ENCODE data around the gene MAMDC4. TPM values are rescaled to one million over a fixed set of nuclear protein-coding genes. Genes with fewer than 3 reads are reported as not detected.
A peak's percentile ranks its signal among the peaks of the same experiment; 100 is the strongest.
"Not testable (repeated sequence)": the region's sequence is repeated elsewhere in the genome, so short reads cannot be mapped to it uniquely, and the experiment has no call there.

The MAMDC4 gene
- total RNA-seq: 8.1 TPM
- 5.8 TPM for polyA plus RNA-seq (ENCODE audit: insufficient read depth, low read depth, low replicate concordance)
- long read RNA-seq, donor 1: 0 reads
- long read RNA-seq, donor 2, partial matches to known transcripts: 173 of 524 reads
- long read RNA-seq, donor 2, other reads (novel, unspliced or antisense): 351 of 524 reads
- long read RNA-seq, donor 3, partial matches to known transcripts: 247 of 834 reads
- long read RNA-seq, donor 3, other reads (novel, unspliced or antisense): 587 of 834 reads
- long read RNA-seq, donor 4, partial matches to known transcripts: 567 of 567 reads
- long read RNA-seq, donor 4, other reads (novel, unspliced or antisense): 0 of 567 reads
- long read RNA-seq, donor 5: 0 reads
- long read RNA-seq, donor 6, partial matches to known transcripts: 395 of 1,385 reads
- long read RNA-seq, donor 6, other reads (novel, unspliced or antisense): 990 of 1,385 reads
- long read RNA-seq, donor 7, partial matches to known transcripts: 10 of 16 reads
- long read RNA-seq, donor 7, other reads (novel, unspliced or antisense): 6 of 16 reads
- long read RNA-seq, donor 8, partial matches to known transcripts: 173 of 631 reads
- long read RNA-seq, donor 8, other reads (novel, unspliced or antisense): 458 of 631 reads
- long read RNA-seq, donor 9: 0 reads
- long read RNA-seq, donor 10, partial matches to known transcripts: 266 of 834 reads
- long read RNA-seq, donor 10, other reads (novel, unspliced or antisense): 568 of 834 reads

DNA sequence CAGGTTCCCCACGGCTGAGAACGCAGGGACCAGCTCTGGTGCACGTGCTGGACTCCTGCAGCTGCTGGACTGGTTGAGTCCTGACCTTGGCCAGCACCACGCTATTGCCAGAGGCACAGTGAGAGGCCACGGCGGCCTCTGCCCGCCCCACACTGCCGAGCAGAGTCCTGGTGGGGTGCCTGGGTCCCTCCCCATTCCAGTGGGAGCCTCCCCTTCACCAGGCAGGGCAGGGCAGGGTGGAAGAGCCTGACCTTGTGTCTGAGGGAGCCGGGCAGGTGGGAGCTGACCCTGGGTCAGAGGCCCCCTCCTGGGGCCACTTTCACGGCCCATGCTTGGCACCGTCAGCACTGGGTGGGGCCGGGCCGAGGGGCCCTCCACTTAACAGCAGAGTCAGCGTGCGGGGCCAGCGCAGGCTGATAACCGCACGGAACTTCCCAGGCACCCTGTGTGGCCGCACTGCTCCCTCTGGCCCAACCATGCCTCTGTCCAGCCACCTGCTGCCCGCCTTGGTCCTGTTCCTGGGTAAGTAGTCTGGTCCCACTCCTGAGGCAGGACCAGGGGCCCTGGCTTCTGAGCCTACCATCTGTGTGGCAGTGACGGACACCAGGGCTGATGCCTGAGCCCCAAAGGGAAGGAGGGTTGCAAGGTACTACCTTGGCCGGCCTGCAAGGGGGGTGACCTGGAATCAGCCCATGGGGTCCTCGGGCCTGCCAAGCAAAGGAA is at the start of gene MAMDC4:
MAMDC4 (plus strand) TSS at position 406 of the 723 bp plus-strand sequence; CDS start at position 477, 71 bp downstream.
- no peak within 1 kb of the TSS for H3K4me3 ChIP-seq (ENCODE audit: low read length in 3 of 3)
- no peaks in the 10 kb centered on the region for H3K36me3 ChIP-seq (ENCODE audit: control insufficient read depth in 2 of 3, insufficient read depth in 3 of 3, low read length in 3 of 3)
- no peaks in the 10 kb centered on the region for H3K9me3 ChIP-seq (ENCODE audit: control insufficient read depth in 2 of 3, insufficient read depth in 1 of 3, low read length in 3 of 3)
- intact Hi-C loops (cut with DNase I): no loop called here
- FAIRE-seq: no peak
- TF ChIP-seq, protein P1, sequence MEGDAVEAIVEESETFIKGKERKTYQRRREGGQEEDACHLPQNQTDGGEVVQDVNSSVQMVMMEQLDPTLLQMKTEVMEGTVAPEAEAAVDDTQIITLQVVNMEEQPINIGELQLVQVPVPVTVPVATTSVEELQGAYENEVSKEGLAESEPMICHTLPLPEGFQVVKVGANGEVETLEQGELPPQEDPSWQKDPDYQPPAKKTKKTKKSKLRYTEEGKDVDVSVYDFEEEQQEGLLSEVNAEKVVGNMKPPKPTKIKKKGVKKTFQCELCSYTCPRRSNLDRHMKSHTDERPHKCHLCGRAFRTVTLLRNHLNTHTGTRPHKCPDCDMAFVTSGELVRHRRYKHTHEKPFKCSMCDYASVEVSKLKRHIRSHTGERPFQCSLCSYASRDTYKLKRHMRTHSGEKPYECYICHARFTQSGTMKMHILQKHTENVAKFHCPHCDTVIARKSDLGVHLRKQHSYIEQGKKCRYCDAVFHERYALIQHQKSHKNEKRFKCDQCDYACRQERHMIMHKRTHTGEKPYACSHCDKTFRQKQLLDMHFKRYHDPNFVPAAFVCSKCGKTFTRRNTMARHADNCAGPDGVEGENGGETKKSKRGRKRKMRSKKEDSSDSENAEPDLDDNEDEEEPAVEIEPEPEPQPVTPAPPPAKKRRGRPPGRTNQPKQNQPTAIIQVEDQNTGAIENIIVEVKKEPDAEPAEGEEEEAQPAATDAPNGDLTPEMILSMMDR (IDR thresholded peaks at IDR 0.05; ENCODE audit: borderline replicate concordance, extremely low read depth, insufficient read depth): no peak
- H3K27ac ChIP-seq (ENCODE audit: low read depth in 2 of 2, low read length in 2 of 2): no peak within 1 kb of the TSS
- DNase-seq: peak in 3 of 5 donors; percentile 8 to 75 (median 48)
- H3K27me3 ChIP-seq (ENCODE audit: control insufficient read depth, insufficient read depth, low read length): no peaks in the 10 kb centered on the region
- no peak within 1 kb of the TSS for H3K9ac ChIP-seq (ENCODE audit: low read length in 3 of 3)
- H3K4me1 ChIP-seq (ENCODE audit: control insufficient read depth in 2 of 3, insufficient read depth in 2 of 3, low read depth in 1 of 3, low read length in 3 of 3): peaks cover 0 to 30% (median 3%) of the 10 kb centered on the region in 3 donors

DNA sequence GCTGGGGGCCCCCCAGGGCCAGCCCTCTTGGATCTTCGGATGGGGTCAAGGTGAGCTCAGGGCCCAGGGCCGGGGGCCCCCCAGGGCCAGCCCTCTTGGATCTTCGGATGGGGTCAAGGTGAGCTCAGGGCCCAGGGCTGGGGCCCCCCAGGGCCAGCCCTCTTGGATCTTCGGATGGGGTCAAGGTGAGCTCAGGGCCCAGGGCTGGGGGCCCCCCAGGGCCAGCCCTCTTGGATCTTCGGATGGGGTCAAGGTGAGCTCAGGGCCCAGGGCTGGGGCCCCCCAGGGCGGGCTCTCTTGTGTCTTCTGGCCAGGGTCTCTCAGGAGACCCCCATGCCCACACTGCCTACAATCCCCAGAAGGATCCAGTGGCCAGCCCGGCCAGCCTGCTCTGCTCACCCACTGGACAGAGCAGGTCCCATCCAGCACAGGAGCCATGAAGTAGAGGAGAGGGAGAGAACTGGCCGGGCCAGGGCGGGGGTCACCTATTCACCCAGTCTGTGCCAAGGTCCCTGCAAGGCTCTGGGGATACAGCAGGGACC is 49.1 kb upstream of the MAMDC4 start:
- not testable (repeated sequence) for FAIRE-seq; H3K27me3 ChIP-seq (ENCODE audit: control insufficient read depth, insufficient read depth, low read length)

DNA sequence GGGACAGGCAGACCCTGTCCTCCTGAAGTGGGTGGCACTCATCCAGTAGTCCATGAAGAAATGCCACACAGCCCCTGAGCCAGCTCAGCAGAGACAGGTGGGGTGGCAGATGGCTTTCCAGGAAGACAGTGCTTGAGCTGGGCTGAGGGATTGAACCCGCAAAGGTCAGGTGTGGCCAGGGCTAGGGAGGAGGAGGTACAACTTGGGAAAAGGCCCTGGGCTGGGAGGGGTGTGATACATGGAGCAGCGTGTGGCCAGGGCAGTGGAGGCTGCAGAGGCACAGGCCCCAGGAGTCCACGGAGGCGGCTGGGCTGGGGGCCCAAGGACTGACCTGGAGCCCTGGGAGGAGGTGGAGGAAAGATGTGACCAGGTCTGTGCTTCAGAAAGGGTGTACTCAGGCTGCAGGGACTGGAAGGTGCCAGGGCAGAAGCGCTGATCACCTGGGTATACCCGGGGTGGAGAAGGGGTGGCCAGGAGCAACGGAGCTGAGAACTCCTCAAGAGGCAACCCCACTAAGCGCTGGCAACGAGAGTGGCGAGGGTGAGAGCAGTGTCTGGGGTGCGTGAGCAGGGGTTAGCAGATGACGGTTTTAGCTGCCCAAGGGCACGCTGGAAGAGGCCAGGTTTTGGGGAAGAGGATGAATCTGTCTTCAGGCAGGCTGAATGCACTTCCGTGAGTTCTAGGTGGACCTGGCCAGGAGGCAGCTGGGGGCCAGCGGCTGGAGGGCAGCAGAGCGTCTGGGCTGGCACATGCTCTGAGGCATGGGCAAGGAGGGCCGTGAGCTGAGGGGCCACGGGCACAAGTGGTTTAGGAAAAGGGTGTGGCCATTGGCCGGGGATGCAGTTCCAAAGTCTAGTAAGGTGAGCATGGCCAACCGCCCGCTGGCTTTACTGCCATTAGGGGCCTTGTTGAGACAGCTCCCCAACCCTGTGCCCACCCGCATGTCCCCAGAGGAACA is 48.3 kb upstream of the MAMDC4 start:
- DNase-seq (peak in 2 of 5 donors; percentile 36 to 65), FAIRE-seq (no peak)
- Histone ChIP-seq H3K9ac (ENCODE audit: low read length in 3 of 3) (no peak overlapping the region), H3K4me3 (ENCODE audit: low read length in 3 of 3) (no peak overlapping the region), H3K4me1 (ENCODE audit: control insufficient read depth in 2 of 3, insufficient read depth in 2 of 3, low read depth in 1 of 3, low read length in 3 of 3) (peaks cover 0 to 24% (median 6%) of the 10 kb centered on the region in 3 donors), H3K9me3 (ENCODE audit: control insufficient read depth in 2 of 3, insufficient read depth in 1 of 3, low read length in 3 of 3) (no peaks in the 10 kb centered on the region), H3K27ac (ENCODE audit: low read depth in 2 of 2, low read length in 2 of 2) (no peak overlapping the region), H3K27me3 (ENCODE audit: control insufficient read depth, insufficient read depth, low read length) (no peaks in the 10 kb centered on the region), H3K36me3 (ENCODE audit: control insufficient read depth in 2 of 3, insufficient read depth in 3 of 3, low read length in 3 of 3) (peaks cover 0 to 5% (median 0%) of the 10 kb centered on the region in 3 donors)
- intact Hi-C loops (cut with DNase I): no loop called here
- TF ChIP-seq, protein P1 (IDR thresholded peaks at IDR 0.05; ENCODE audit: borderline replicate concordance, extremely low read depth, insufficient read depth): no peak

More for the DNA sequence above, 49.1 kb upstream of the MAMDC4 start:
- H3K4me3 ChIP-seq (ENCODE audit: low read length in 3 of 3); intact Hi-C loops (cut with DNase I); H3K9ac ChIP-seq (ENCODE audit: low read length in 3 of 3); H3K27ac ChIP-seq (ENCODE audit: low read depth in 2 of 2, low read length in 2 of 2); H3K36me3 ChIP-seq (ENCODE audit: control insufficient read depth in 2 of 3, insufficient read depth in 3 of 3, low read length in 3 of 3); H3K9me3 ChIP-seq (ENCODE audit: control insufficient read depth in 2 of 3, insufficient read depth in 1 of 3, low read length in 3 of 3): not testable (repeated sequence)
- DNase-seq: peak in 2 of 5 donors; percentile 45 to 58
- H3K4me1 ChIP-seq (ENCODE audit: control insufficient read depth in 2 of 3, insufficient read depth in 2 of 3, low read depth in 1 of 3, low read length in 3 of 3): peaks cover 0 to 25% (median 6%) of the 10 kb centered on the region in 3 donors

Measured in kidney (tissue), 22 donors.